Upper lobe of left lung (tissue), 6 donors: ENCODE measurements around the gene CYTH3. TPM values are rescaled to one million over a fixed set of nuclear protein-coding genes. Genes with fewer than 3 reads are reported as not detected.

Experiments
- ATAC-seq, 2 donors: fragments of 200-7000 bp; cut with Tn5 transposase; one replicate each; pipeline ENCODE4 v1.9.1; 2022; ENCODE audit warnings: mild to moderate bottlenecking in 2 of 2, moderate library complexity in 2 of 2; ENCODE audit not compliant: low FRiP score in 2 of 2
- DNase-seq, 2 donors: peaks; one replicate each; pipeline ENCODE4 v3.0.0-alpha.2; 2019 to 2020
- H3K27ac ChIP-seq, 4 donors: fragments of 200-600 bp; sonication (generic); one replicate each; pipeline ENCODE4 v1.5.1; 2016 to 2019
- H3K27me3 ChIP-seq, 4 donors: fragments of 200-600 bp; sonication (generic); one replicate each; pipeline ENCODE4 v1.5.1; 2017 to 2019
- H3K36me3 ChIP-seq, 4 donors: fragments of 200-600 bp; sonication (generic); one replicate each; pipeline ENCODE4 v1.5.1; 2016 to 2019
- H3K4me1 ChIP-seq, 4 donors: fragments of 200-600 bp; sonication (generic); one replicate each; pipeline ENCODE4 v1.5.1; 2018 to 2019
- H3K4me3 ChIP-seq, 4 donors: fragments of 200-600 bp; sonication (generic); one replicate each; pipeline ENCODE4 v1.5.1; 2017 to 2019; ENCODE audit warnings: mild to moderate bottlenecking in 2 of 4, moderate library complexity in 1 of 4
- H3K9me3 ChIP-seq, 4 donors: fragments of 200-600 bp; sonication (generic); one replicate each; pipeline ENCODE4 v1.5.1; 2018 to 2019
- CTCF ChIP-seq, 6 experiments: fragments of 450-650 bp in 4 of 6; fragments of 200-600 bp in 2 of 6; sonication (generic) in 2 of 6; IDR thresholded peaks; one replicate each; pipeline ENCODE4 v1.5.1; 2016 to 2019; ENCODE audit warnings: antibody characterized with exemption in 6 of 6
- EP300 ChIP-seq, 4 donors: sonication (generic); formaldehyde crosslinking; IDR thresholded peaks; one replicate each; pipeline ENCODE4 v1.5.1; 2017; ENCODE audit warnings: antibody characterized with exemption in 4 of 4, control low read depth in 2 of 4
- POLR2A ChIP-seq, 4 donors: fragments of 450-650 bp; IDR thresholded peaks; one replicate each; pipeline ENCODE4 v1.5.1; 2016 to 2017; ENCODE audit warnings: antibody characterized with exemption in 4 of 4, mild to moderate bottlenecking in 2 of 4
- POLR2AphosphoS5 ChIP-seq, 2 donors: sonication (generic); formaldehyde crosslinking; IDR thresholded peaks; one replicate each; pipeline ENCODE4 v1.5.1; 2017; ENCODE audit warnings: antibody characterized with exemption in 2 of 2
- WGBS, 2 donors: methylation state at CpG; one replicate each; pipeline ENCODE4 v1.1.5; 2017 to 2018; 5-methylcytosine and 5-hydroxymethylcytosine counted together
- total RNA-seq, 6 donors: library from RNA; depleted of rRNA in 4 of 6; stranded (reverse); fragments of >200 nt in 4 of 6; gene quantifications; one replicate each; pipeline versions ENCODE4 v1.1.0 to v1.2.1, GENCODE V29; 2016 to 2021
- donor health status: DM: no; HTN: no; CAD: no; lungs with moderate emphysema.
- donor health status: DM: no; HTN: yes; CAD: no; lungs with severe emphysema.

The CYTH3 gene
- total RNA-seq, 6 donors from 2014 or later, result 24.2 to 76.5 (median 32.9) TPM

- 94 to 95% methylated on average over 23 to 26 of the region's 28 CpGs for WGBS, 2 donors
- H3K27me3 ChIP-seq, result no peaks in the 10 kb centered on the region
- H3K4me1 ChIP-seq, result peaks cover 0 to 10% (median 0%) of the 10 kb centered on the region in 4 donors
- no peak overlapping the region for H3K4me3 ChIP-seq
- peak in 1 of 2 donors; percentile 80 for DNase-seq
- peaks cover 0 to 54% (median 17%) of the 10 kb centered on the region in 4 donors for H3K36me3 ChIP-seq
- no peak for ATAC-seq
- H3K9me3 ChIP-seq, result no peaks in the 10 kb centered on the region
- no peak overlapping the region for H3K27ac ChIP-seq
- TF ChIP-seq CTCF (IDR thresholded peaks at IDR 0.05) (no peak), EP300 (IDR thresholded peaks at IDR 0.05) (no peak), POLR2A (IDR thresholded peaks at IDR 0.05) (no peak), POLR2AphosphoS5 (IDR thresholded peaks at IDR 0.05) (no peak)
Measured at GRCh38 chr7:6164491-6164890, 107.9 kb downstream of the CYTH3 start.

- peak in 1 of 2 donors; percentile 71 for DNase-seq
- no peak for ATAC-seq
- H3K27me3 ChIP-seq, result no peaks in the 10 kb centered on the region
- H3K4me3 ChIP-seq, result no peak overlapping the region
- no peaks in the 10 kb centered on the region for H3K9me3 ChIP-seq
- no peak overlapping the region for H3K27ac ChIP-seq
- H3K36me3 ChIP-seq, result peaks cover 0 to 58% (median 19%) of the 10 kb centered on the region in 4 donors
- TF ChIP-seq POLR2AphosphoS5 (IDR thresholded peaks at IDR 0.05) (no peak), CTCF (IDR thresholded peaks at IDR 0.05) (no peak), POLR2A (IDR thresholded peaks at IDR 0.05) (no peak), EP300 (IDR thresholded peaks at IDR 0.05) (no peak)
- peaks cover 0 to 10% (median 0%) of the 10 kb centered on the region in 4 donors for H3K4me1 ChIP-seq
- 83 to 91% methylated on average over 7 of the region's 7 CpGs for WGBS, 2 donors
Measured at GRCh38 chr7:6164010-6164409, 108.4 kb downstream of the CYTH3 start.

- Histone ChIP-seq H3K4me1 (peaks cover 0 to 10% (median 0%) of the 10 kb centered on the region in 4 donors), H3K9me3 (no peaks in the 10 kb centered on the region), H3K4me3 (no peak overlapping the region), H3K36me3 (peaks cover 0 to 64% (median 25%) of the 10 kb centered on the region in 4 donors), H3K27ac (no peak overlapping the region), H3K27me3 (no peaks in the 10 kb centered on the region)
- DNase-seq (peak in 1 of 2 donors; percentile 60), ATAC-seq (no peak)
- 98% methylated on average over 8 to 17 of the region's 17 CpGs for WGBS, 2 donors
- no peak for TF ChIP-seq POLR2A (IDR thresholded peaks at IDR 0.05)
- no peak for TF ChIP-seq EP300 (IDR thresholded peaks at IDR 0.05)
- TF ChIP-seq CTCF (IDR thresholded peaks at IDR 0.05), result no peak
- no peak for TF ChIP-seq POLR2AphosphoS5 (IDR thresholded peaks at IDR 0.05)
Measured at GRCh38 chr7:6163402-6163801, 109.0 kb downstream of the CYTH3 start.

GRCh38 chr7:6162650-6163366, 109.6 kb downstream of the CYTH3 start:
- peak overlapping the region in 2 of 4 donors; percentile 11 to 18 for H3K27ac ChIP-seq
- 93 to 94% methylated on average over 14 to 16 of the region's 18 CpGs for WGBS, 2 donors
- ATAC-seq (no peak), DNase-seq (peak in 1 of 2 donors; percentile 73)
- H3K36me3 ChIP-seq, result peaks cover 3 to 70% (median 30%) of the 10 kb centered on the region in 4 donors
- TF ChIP-seq POLR2A (IDR thresholded peaks at IDR 0.05) (no peak), EP300 (IDR thresholded peaks at IDR 0.05) (no peak), CTCF (IDR thresholded peaks at IDR 0.05) (no peak), POLR2AphosphoS5 (IDR thresholded peaks at IDR 0.05) (no peak)
- no peaks in the 10 kb centered on the region for H3K27me3 ChIP-seq
- H3K9me3 ChIP-seq, result no peaks in the 10 kb centered on the region
- H3K4me3 ChIP-seq, result no peak overlapping the region
- H3K4me1 ChIP-seq, result peaks cover 0 to 10% (median 0%) of the 10 kb centered on the region in 4 donors

GRCh38 chr7:6162331-6162620, 110.1 kb downstream of the CYTH3 start:
- peak in 1 of 2 donors; percentile 65 for DNase-seq
- peaks cover 6 to 75% (median 35%) of the 10 kb centered on the region in 4 donors for H3K36me3 ChIP-seq

More at GRCh38 chr7:6162331-6162620, 110.1 kb downstream of the CYTH3 start:
- H3K27ac ChIP-seq, result peak overlapping the region in 2 of 4 donors; percentile 11 to 18
- WGBS, 2 donors, result 83 to 93% methylated on average over 8 of the region's 8 CpGs
- no peak for ATAC-seq
- H3K4me3 ChIP-seq, result no peak overlapping the region
- H3K4me1 ChIP-seq, result peaks cover 0 to 10% (median 0%) of the 10 kb centered on the region in 4 donors
- no peaks in the 10 kb centered on the region for H3K9me3 ChIP-seq
- TF ChIP-seq POLR2AphosphoS5 (IDR thresholded peaks at IDR 0.05) (peak in 1 of 2 donors; percentile 34), CTCF (IDR thresholded peaks at IDR 0.05) (no peak)
- no peaks in the 10 kb centered on the region for H3K27me3 ChIP-seq
